ENCODE measurements around the gene SNAI3.

DNA sequence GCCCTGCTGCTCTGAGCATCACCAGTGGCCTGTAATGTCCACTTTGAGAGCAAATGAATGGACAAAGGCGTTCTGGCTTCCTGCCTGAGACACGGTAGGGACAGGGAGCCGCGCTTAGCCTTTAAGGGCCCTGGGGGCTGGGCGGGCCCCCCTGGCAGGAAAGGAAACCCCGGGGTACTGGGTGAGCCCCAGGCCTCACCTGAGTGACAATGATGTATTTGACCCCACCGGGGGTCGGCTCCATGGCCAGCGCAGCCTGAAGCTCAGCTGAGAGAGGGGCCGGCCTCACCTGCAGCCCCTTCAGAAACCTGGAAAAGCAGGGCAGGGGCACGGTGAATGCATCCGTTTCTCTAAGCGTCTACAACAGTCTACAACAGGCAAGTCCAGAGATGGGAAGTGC, 33.2 kb downstream of the SNAI3 start:
- TF ChIP-seq, protein P1, sequence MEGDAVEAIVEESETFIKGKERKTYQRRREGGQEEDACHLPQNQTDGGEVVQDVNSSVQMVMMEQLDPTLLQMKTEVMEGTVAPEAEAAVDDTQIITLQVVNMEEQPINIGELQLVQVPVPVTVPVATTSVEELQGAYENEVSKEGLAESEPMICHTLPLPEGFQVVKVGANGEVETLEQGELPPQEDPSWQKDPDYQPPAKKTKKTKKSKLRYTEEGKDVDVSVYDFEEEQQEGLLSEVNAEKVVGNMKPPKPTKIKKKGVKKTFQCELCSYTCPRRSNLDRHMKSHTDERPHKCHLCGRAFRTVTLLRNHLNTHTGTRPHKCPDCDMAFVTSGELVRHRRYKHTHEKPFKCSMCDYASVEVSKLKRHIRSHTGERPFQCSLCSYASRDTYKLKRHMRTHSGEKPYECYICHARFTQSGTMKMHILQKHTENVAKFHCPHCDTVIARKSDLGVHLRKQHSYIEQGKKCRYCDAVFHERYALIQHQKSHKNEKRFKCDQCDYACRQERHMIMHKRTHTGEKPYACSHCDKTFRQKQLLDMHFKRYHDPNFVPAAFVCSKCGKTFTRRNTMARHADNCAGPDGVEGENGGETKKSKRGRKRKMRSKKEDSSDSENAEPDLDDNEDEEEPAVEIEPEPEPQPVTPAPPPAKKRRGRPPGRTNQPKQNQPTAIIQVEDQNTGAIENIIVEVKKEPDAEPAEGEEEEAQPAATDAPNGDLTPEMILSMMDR (IDR thresholded peaks at IDR 0.05) = no peak
- TF ChIP-seq POLR2A (IDR thresholded peaks at IDR 0.05) = no peak

Measured in Peyer's patch (tissue), 4 donors.